MM.1S (cell line): ENCODE measurements around the gene CSH1.

Source experiments
- DNase-seq: peaks from one replicate; pipeline ENCODE4 v3.0.0-alpha.2; 2015
- H2AFZ ChIP-seq: fragments of 300-600 bp; sonication (generic); 2 replicates; pipeline ENCODE4 v1.6.0; 2016; ENCODE audit warnings: antibody characterized with exemption, low read length
- H3F3A ChIP-seq: fragments of 300-600 bp; sonication (generic); 2 replicates; pipeline ENCODE4 v1.6.1; 2016; ENCODE audit warnings: mild to moderate bottlenecking, antibody characterized with exemption, low read length, moderate library complexity, mixed read lengths; ENCODE audit not compliant: insufficient read depth
- H3K27ac ChIP-seq: fragments of 300-600 bp; sonication (generic); 2 replicates; pipeline ENCODE4 v1.5.1; 2016; ENCODE audit warnings: mild to moderate bottlenecking, low read length
- H3K27me3 ChIP-seq: fragments of 300-600 bp; sonication (generic); replicated peaks from 2 replicates; pipeline ENCODE4 v1.6.0; 2016; ENCODE audit warnings: low read length; ENCODE audit not compliant: insufficient read depth
- H3K36me3 ChIP-seq: fragments of 300-600 bp; sonication (generic); replicated peaks from 2 replicates; pipeline ENCODE4 v1.6.1; 2016; ENCODE audit warnings: mild to moderate bottlenecking, low read length, mixed read lengths; ENCODE audit not compliant: insufficient read depth
- H3K4me1 ChIP-seq: fragments of 300-600 bp; sonication (generic); 2 replicates; pipeline ENCODE4 v1.6.1; 2016; ENCODE audit warnings: low read length, mixed read lengths
- H3K4me2 ChIP-seq: fragments of 300-600 bp; sonication (generic); 2 replicates; pipeline ENCODE4 v1.6.0; 2016; ENCODE audit warnings: low read depth, low read length
- H3K4me3 ChIP-seq: fragments of 300-600 bp; sonication (generic); 2 replicates; pipeline ENCODE4 v1.5.1; 2016; ENCODE audit warnings: low read length, mixed read lengths
- H3K79me2 ChIP-seq: fragments of 300-600 bp; sonication (generic); 2 replicates; pipeline ENCODE4 v1.6.1; 2016; ENCODE audit warnings: mixed run types, low read length, mixed read lengths
- H3K9ac ChIP-seq: fragments of 300-600 bp; sonication (generic); 2 replicates; pipeline ENCODE4 v1.6.1; 2016; ENCODE audit warnings: low read length, mixed read lengths
- H3K9me2 ChIP-seq: fragments of 300-600 bp; sonication (generic); replicated peaks from 2 replicates; pipeline ENCODE4 v1.6.1; 2016; ENCODE audit warnings: mild to moderate bottlenecking, low read length, mixed read lengths; ENCODE audit not compliant: insufficient read depth
- H3K9me3 ChIP-seq: fragments of 300-600 bp; sonication (generic); replicated peaks from 2 replicates; pipeline ENCODE4 v1.6.1; 2016; ENCODE audit warnings: mild to moderate bottlenecking, low read length, mixed read lengths; ENCODE audit not compliant: insufficient read depth
- H4K20me1 ChIP-seq: fragments of 300-600 bp; sonication (generic); 2 replicates; pipeline ENCODE4 v1.6.1; 2016; ENCODE audit warnings: mild to moderate bottlenecking, low read length, moderate library complexity, mixed read lengths; ENCODE audit not compliant: insufficient read depth
- EZH2 ChIP-seq: fragments of 300-600 bp; sonication (generic); optimal IDR thresholded peaks from 2 replicates; pipeline ENCODE3; 2017; ENCODE audit warnings: low read depth, mild to moderate bottlenecking, antibody characterized with exemption, low read length, mixed read lengths
- EZH2phosphoT487 ChIP-seq: fragments of 300-600 bp; sonication (generic); IDR thresholded peaks from 2 replicates; pipeline ENCODE4 v1.6.1; 2018; ENCODE audit warnings: antibody characterized with exemption, low read length
- TF ChIP-seq, protein P1 (sequence below): fragments of 300-600 bp; sonication (generic); IDR thresholded peaks from 2 replicates; pipeline ENCODE4 v1.5.1; 2016; ENCODE audit warnings: antibody characterized with exemption, low read length, mixed read lengths

Gene CSH1

DNA sequence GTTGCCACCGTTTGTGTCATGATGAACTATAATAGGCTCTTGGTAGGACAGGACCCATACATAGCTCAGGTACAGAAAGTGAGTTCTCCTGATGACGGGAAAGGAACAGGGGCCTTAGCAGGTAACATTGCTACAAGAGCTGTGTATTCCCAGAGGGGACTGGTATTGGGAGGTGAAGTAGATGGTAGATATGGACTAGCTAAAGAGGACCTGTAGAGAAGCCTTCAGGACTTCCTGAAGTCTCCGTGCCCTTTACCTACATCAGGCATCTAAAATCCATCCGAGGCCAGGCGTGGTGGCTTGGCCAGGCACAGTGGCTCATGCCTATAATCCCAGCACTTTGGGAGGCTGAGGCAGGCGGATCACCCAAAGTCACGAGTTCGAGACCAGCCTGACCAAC, 41.2 kb downstream of the CSH1 start:
- H3K79me2 ChIP-seq = no peaks in the 10 kb centered on the region
- H4K20me1 ChIP-seq = no peaks in the 10 kb centered on the region
- H2AFZ ChIP-seq = no peak overlapping the region
- H3K4me1 ChIP-seq = no peaks in the 10 kb centered on the region
- no peaks in the 10 kb centered on the region; the same call in 1 of the 2 replicates for H3K27me3 ChIP-seq
- H3K9me2 ChIP-seq = no peaks in the 10 kb centered on the region
- no peak overlapping the region for H3K9ac ChIP-seq
- H3K4me2 ChIP-seq = no peak overlapping the region
- DNase-seq = no peak
- TF ChIP-seq, protein P1, sequence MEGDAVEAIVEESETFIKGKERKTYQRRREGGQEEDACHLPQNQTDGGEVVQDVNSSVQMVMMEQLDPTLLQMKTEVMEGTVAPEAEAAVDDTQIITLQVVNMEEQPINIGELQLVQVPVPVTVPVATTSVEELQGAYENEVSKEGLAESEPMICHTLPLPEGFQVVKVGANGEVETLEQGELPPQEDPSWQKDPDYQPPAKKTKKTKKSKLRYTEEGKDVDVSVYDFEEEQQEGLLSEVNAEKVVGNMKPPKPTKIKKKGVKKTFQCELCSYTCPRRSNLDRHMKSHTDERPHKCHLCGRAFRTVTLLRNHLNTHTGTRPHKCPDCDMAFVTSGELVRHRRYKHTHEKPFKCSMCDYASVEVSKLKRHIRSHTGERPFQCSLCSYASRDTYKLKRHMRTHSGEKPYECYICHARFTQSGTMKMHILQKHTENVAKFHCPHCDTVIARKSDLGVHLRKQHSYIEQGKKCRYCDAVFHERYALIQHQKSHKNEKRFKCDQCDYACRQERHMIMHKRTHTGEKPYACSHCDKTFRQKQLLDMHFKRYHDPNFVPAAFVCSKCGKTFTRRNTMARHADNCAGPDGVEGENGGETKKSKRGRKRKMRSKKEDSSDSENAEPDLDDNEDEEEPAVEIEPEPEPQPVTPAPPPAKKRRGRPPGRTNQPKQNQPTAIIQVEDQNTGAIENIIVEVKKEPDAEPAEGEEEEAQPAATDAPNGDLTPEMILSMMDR = no peak
- TF ChIP-seq EZH2phosphoT487 (no peak), EZH2 (no peak)
- no peaks in the 10 kb centered on the region for H3K9me3 ChIP-seq
- no peaks in the 10 kb centered on the region for H3K36me3 ChIP-seq
- H3K27ac ChIP-seq = no peak overlapping the region
- no peaks in the 10 kb centered on the region for H3F3A ChIP-seq
- no peak overlapping the region for H3K4me3 ChIP-seq

DNA sequence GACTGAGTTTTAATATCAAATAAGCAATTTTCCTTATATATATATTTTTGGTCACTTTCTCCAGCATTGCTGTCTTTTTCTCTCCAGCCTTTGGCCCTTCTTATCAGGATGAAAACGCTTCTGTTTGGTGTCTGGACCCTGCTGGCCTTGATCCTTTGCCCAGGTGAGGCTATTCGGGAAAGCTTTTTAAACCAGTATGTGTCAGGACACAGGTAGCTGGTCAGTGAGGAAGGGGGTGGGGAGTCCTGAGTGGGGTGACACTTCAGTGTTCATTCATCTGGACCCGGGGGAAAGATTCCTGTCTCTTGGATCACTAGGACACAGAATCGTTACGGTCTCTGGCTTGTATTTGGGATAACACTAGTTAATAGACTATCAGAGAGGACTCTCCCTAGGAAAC, 41.7 kb downstream of the CSH1 start:
- H3K4me1 ChIP-seq = no peaks in the 10 kb centered on the region
- TF ChIP-seq, protein P1 = no peak
- TF ChIP-seq EZH2 = no peak
- no peak for TF ChIP-seq EZH2phosphoT487
- no peak overlapping the region for H3K4me2 ChIP-seq

DNA sequence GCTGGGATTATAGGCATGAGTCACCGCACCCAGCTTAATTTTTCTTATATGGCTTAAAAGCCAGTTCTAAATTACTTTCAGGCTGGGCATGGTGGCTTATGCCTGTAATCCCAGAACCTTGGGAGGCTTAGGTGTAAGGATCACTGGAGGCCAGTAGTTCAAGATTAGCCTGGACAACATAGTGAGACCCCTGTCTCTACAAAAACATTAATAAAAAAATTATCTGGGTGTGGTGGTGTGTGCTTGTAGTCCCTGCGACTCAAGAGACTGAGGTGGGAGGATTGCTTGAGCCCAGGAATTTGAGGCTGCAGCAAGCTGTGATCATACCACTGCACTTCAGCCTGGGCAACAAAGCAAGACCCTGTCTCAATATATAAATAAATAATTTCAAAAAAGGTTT, 43.1 kb downstream of the CSH1 start:
- Histone ChIP-seq H3F3A (no peaks in the 10 kb centered on the region), H3K27ac (no peak overlapping the region), H3K9me2 (no peaks in the 10 kb centered on the region), H3K4me2 (no peak overlapping the region), H3K4me1 (no peaks in the 10 kb centered on the region), H3K9ac (no peak overlapping the region), H3K36me3 (no peaks in the 10 kb centered on the region), H3K4me3 (no peak overlapping the region), H2AFZ (no peak overlapping the region), H3K79me2 (no peaks in the 10 kb centered on the region), H3K9me3 (no peaks in the 10 kb centered on the region), H3K27me3 (no peaks in the 10 kb centered on the region), H4K20me1 (no peaks in the 10 kb centered on the region)
- no peak for DNase-seq
- no peak for TF ChIP-seq EZH2phosphoT487
- TF ChIP-seq EZH2 = no peak
- TF ChIP-seq, protein P1 = no peak

More for the DNA sequence above, 41.7 kb downstream of the CSH1 start:
- Histone ChIP-seq H3K79me2 (no peaks in the 10 kb centered on the region), H4K20me1 (no peaks in the 10 kb centered on the region), H3K27ac (no peak overlapping the region), H3K9ac (no peak overlapping the region), H3K36me3 (no peaks in the 10 kb centered on the region), H3F3A (no peaks in the 10 kb centered on the region), H2AFZ (no peak overlapping the region), H3K9me2 (no peaks in the 10 kb centered on the region), H3K9me3 (no peaks in the 10 kb centered on the region), H3K27me3 (no peaks in the 10 kb centered on the region; the same call in 1 of the 2 replicates), H3K4me3 (no peak overlapping the region)
- DNase-seq = no peak
